Measurements from ENCODE around the gene CFAP58.

Gene CFAP58

DNA sequence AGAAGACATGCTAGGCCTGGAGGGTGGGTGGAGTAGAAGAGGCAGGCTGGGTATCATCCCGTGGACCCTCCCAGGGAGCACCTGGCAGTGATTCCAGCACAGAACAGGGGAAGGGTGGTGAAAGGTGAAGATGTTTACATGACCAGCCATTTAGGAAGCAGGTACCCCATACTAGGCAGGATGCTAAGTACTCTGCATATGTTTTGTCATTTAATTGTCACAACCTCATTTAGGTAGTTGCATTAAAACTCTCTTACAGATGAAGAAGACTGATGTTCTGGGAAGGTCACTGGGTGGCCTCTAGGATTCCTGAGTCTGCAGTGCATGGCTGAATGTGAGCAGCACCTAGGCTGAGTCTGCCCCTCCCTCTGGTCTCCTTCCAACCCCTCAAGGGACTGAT lies 30.5 kb upstream of the CFAP58 start:
- no peak for DNase-seq

DNA sequence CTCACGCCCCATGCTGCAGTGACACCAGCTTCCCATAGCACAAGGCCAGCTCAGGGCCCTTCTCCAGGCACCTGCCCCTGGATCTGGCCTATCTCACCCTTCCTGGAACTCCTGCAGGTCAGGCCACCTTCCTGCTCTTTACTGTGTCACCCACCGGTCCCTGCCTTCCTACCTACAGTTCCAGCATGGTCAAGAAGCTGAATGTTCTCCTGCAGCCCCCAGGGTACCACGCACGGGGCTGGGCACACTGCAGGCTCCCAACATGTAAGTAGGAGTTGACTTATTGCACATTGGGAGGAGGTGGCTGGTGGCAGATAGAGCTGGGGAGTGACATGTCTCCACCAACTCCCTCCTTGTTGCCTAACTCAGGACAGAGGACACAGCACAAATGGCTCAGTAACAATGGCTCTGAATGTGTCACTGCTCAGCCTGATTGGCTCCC lies 29.9 kb upstream of the CFAP58 start:
- DNase-seq: no peak

DNA sequence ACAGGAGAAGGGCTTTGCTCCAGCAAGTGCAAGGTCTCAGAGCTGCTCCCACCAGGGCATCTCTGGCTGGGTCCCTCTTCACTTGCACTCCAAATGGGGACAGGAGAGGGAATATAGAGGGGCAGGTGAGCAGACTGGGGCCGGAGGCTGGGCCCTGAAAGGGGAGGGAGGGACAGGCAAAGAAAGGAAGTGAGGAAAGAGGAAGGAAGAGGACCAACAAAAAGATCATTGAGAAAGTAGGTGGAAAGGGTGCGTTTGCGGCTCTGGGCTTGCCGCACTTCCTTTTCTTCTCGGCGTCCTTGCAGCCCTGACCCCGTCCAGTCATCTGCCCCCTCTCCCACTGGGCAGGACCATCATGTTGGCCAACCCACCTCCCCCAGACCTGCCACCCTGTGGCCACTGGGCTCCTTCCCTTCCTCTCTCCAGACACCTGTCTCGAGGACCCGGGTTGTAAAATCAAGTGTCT lies 29.4 kb upstream of the CFAP58 start:
- no peak for DNase-seq

DNA sequence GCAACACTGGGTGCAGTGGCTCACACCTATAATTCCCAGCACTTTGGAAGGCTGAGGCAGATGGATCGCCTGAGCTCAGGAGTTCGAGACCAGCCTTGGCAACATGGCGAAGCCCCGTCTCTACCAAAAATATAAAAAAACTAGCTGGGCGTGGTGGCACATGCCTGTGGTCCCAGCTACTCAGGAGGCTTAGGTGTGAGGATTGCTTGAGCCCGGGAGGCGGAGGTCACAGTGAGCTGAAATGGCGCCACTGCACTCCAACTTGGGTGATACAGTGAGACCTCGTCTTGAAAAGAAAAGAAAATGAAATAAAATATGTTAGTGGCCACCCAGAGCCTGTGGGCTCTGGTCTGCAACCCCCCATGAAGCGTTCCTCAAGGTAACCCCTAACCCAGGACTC lies 28.7 kb upstream of the CFAP58 start:
- no peak for DNase-seq

DNA sequence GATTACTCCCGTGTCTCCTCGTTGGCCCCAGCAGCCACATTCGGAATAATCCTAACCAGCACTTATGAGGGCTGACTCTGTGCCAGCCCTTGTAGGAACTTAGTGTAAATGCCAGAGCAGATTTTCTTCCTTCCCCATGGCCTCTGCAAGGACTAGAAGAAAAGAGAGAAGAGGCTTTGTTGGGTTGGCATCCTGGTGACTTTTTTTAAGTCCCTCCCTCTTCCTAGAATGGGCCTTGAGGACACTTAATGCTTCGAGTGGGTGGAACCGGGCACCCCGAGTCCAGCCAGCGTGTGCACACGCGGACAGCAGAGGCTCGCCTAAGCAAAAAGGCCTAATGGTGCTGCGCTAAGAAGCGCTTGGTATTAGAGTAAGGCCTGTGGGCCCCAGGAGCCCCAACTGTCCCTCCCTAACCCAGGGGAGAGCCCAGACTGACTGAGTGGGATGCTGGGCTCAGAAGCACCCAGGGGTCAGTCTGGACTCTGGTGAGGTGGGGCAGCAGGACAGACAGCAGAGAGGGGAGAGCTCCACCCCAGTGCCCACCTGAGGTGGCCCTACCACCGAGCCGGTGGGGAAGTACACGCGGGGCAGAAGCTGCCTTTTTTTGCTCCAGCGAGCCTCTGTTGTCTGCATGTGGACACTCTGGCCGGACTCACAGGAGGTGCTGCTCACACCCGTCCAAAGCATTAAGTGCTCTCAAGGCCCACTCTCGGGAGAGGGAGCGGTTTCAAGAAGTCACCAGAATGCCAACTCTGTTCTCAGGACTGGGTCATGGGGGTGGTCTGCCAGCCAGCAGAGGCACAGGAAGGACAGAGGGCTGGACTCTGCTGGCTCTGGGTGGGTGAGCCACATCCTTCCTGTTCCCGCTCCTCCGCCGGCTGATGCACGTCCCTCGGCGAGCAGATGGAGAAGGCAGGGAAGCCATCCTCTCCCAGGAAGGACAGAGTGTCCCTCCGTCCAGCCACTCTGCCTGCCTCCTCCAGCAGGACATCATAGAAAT lies 27.9 kb upstream of the CFAP58 start:
- no peak for DNase-seq

DNA sequence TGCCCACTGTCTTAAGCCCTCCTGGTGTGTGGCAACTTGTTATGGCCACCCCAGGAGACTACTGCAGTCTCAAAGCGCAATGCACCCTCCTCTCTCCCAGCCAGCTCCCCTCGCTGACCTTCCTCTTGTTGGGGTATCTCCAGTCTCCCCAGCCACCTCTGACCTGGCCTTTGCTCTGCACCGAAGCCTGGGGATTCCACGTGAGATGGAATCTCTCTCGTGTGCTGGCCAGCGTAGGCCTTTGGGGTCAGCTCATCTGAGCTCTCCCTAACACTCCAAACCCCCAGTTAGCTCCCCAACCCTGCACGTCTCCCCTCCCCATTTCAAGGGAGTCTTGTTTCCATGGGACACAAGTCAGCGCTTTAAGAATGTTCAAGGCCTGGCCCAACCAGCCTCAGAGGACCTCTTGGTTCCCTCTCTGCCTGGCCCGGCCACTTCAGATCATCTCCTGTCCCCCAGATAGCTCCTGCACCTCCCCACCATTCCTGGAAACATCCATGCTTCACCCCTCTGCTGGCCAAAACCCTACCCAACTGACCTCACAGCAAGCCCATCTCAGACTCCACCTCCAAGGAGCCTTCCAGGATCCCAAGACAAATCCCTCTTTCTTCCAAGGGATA lies 26.5 kb upstream of the CFAP58 start:
- DNase-seq: no peak

DNA sequence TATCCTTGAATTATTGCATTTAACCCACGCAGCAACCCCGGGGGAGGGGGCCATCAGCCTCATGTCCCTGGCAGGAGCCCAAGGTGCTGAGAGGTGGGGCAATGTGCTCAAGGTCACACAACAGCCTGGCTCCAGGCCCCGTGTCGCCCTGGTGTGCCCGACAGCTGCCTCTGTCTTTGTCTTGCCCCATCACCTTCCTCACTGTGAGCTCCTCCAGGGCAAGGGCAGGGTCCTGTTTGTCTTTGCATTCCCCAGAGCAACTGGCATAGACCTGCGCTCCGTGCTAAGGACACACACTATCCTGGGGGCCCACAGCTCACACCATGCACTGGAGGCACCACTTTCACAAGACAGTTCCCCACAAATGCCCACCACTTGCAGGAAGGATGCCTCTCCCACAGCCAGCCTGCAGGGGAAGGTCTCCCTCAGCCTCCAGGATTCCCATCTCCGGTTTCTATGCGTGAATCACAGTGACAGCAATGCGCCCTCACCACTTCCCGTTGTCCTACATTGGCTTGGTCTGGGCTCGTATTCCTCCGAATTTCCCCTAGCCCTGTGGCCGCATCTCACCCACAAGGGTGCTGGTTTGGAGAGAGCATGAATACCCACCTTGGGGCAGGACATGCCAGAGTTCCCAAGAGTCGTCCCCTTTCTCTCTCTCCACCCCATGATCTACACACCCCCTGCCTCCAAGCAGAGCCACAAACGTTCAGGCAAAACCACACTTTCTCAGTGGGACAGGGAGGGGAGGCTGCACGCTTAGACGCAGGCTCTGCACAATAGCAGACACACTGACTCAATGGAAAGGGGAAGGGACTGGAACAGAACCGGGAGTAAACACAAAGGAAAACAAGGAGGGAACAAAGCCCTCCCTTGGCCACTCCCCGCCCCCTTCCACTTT lies 25.6 kb upstream of the CFAP58 start:
- no peak for DNase-seq

DNA sequence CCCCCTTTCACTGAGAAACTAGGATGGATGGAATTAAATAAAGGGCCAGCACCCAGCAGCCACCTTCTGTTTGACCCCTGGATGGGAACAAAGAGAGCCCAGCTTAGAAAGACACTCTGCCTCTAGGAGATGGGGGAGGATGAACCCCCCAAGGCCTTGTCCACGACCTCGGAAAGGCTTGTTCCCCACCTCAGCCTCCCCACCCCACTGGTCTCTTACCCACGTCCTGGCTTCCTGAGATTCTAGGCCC lies 25.1 kb upstream of the CFAP58 start:
- DNase-seq: no peak

DNA sequence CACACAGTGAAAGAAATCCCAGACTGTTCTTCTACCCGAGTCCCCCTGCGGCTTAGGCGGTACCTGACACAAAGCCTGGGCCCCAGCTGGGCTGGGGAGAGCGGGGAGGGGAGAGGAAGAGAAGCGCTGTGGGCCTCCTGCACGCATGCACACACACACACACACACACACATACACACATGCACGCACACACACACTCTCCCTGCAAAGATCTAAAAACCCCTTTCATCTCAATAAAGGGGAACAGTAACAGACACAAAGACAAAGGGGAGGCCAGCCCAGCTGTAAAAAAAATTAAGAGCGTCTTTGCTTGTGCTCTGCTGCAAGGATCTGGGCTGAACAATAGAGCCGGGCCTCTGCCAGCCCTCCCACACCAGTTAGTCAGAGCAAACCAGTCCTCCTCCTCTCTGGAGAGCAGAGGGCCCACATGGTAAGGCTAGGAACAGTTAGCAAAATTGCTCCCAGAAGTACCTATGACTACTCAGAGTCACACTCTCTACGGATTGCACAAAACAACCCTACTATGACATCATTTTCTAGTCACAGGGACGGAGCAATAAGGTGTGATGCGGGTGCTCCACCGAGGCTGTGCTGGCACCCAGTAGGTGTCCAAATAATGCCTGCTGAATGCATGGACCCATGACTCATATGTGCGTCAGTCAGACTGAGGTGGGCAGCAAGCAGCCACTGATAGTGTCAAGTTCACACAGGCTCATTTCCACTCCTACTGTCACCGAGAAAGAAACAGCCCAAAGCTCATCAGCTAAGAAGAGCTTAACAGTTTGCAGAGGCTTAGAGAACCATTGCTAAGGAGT lies 24.5 kb upstream of the CFAP58 start:
- DNase-seq: no peak

DNA sequence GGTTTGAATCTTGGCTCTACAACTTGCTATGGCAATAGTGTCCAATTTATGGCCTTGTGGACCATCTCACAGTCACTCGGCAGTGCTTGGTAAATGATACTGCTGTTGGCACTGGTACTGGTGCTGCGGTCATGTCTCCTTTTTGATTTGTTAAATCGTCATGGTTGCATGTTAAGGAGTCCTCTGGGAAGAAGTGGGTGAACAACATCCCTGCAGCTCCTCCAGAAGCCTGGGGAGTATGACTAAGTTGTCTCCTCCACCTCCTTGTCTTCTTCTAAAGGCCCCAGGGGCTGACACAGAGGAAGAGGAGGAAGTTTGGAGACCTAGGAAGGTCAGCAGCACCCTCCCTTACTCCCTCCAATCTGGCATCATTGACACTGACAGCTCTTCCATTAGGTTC lies 23.9 kb upstream of the CFAP58 start:
- no peak for DNase-seq

DNA sequence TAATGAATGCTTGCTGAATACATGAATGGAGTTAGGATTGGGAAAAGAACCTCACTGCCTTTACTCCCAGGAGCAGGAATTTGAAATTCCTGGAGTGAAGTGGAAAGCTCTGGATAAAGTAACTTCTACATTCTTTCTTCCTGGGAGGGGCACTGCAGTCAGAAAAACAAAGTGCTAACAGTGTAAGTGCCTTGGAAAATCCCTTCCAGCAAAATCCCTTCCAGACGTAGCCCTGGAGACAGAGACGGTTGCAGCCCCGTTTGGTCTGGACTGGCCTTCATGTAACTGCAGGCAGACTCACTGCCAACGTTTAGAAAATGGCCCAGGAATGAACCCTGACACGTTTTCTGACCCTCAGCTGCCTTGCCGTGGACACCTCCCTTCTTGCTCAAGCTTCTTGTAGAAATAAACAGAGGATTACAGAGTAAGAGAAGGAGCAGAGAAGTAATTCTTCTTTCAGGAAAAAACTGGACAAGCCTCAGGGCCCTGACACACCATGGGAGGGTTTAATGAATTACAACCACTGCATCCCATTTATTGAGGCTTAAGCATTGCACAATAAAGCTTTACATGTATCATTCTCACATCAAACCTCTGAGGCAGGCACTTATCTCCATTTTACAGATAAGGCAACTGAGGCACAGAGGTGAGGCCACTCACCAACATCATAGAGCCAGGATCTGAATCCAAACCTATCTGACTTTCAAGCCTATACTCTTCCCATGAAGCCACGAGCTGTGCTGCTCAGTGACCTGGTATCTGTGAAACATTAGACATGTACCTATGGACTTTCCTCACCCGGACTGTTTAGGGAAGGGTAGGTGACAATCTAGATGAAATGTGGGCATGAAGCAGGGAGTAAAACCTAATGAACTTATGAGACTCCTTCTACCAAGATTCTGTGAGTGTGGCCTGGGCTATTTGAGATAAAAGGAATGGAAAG lies 23.2 kb upstream of the CFAP58 start:
- DNase-seq: no peak

DNA sequence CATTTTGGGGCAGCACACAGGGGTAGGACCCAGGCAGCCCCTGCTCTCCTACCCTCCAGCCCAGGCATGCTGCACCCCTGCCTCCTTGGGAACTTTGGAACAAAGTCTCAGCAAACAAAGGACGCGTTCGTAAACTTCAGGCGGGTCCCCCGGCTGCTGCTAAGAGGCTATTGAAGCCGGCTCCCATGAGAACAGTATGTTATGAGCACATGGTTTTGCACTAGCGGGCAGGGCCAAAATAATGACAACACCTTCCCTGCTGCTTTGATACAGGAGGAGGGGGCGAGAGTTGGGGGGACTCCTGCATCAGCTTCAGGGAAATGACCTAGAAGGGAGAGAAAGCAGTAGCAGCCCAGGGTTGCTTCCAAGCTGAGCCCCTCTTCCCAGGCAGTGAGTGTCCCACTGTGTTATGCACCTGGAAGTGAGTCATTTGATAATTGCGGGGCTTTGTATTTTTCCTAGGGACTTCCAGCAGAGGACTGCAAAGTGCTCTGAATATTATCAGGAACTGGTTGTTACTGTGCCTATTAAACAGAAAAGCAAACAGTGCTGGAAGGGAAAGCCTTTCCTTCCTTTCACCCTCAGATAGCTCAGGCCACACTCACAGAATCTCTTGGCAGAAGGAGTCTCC lies 22.3 kb upstream of the CFAP58 start:
- DNase-seq: no peak

DNA sequence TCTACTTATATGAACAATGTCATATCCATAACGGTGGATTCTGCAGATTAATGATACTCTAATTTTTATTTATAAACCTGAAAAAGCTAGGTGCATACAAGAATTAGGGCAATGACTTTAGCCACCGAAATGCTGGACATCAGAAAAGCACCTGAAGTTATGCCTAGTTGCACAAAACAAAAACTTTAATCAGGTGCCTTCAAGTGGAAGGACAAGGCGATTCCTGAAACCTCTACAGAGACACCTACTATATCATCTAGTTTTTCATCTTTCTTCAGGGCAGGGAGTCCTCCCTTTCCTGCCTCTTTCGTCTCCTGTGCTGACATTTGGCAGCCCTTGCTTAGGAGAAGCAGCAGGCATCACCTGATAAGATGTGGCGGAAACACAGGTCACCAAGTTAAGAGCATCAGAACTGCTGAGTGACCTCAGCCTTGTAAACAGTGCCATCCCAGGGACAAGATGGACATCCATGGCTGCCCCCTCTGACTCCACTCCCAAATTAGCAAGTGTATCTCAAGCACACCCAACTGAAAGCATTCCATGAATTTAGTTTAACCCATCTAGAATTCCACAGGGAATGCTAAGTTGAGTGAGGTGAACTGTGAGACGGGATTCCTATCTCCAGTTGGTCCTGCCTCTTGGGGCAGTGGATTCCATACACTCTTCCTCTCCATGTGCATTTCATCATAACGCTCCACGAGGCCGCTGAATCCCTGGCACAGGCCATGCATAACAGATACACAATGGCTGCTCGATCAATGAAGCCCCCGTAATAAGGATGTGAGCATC lies 21.2 kb upstream of the CFAP58 start:
- no peak for DNase-seq

DNA sequence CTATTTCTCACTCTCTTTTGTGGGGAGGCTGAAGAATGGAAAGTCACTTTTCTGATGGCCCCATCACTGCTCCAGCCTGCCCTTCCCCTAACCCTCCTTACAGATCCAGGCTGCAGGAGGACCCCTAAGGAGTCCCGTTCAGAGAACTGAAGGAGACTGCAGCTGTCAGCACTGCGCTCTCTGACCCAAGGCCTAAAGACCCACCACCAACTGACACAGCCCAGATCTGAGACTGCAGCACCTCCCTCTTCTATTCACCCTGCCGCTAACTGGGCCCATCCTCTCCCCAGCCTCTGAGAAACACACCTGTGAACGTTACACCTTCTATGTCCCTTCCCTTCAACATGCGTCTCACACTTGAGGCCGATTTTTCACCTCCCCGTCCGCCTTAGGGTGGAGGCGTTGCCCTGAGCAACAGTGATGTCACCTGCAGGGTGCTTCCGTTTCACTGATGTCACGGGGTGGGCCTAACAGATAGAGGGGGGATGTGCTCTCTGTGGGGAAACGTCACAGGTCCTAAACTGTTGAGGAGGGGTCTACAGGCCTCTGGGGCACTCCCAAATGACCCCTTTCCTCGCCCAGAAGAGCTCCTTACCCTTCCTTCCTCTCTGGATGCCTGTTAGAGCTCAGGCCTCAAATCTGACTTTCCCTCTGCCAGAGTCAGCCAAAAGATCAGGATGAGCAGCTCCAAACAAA lies 20.5 kb upstream of the CFAP58 start:
- no peak for DNase-seq

DNA sequence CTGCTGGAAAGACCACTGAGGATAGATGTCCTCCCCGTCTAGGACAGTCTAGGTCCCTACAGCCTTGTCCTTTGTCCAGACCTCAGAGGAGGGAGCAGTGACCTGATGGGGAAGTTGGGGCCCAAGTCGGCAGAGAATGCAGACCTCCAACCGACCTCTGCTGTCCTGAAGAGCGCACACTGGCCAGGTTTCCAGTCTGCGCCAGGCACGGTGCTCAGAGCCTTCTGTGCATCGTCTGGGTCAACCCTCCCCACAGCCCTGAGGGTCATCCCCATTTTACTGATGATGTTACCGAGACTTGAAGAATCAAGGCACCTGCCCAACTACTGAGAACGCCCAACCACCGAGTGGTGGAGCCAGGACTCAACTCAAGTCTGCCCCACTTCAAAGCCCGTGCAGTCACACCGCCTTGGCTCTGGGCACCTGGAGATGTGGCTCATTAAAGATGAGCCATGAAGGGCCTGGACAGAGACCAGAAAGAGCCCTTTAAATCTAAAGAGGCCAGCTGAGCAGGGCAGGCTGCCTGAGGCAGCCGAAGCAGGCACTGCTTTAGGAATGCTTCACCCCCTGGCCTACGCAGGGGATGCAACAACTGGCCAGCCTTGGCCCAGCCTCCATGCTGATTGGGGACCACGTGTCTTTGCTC lies 19.8 kb upstream of the CFAP58 start:
- DNase-seq: no peak

DNA sequence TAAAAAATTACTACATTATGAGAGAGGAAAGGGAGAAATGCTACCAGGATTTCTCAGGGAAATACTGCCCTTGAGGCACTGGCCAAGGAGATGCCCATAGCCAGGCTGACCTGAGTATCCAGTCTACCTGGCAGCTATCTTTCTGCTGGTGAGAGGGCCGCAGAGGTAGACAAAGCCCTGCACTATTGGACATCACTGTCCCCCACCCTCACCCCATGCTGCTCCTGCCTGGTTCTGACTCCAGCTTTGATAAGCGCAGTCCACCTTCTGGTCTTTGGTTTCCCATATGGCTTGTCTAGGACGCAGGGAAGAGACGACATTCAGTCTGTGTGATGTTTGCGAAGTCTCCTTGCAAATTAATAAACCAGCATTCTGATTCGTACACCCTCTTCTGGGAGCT lies 19.1 kb upstream of the CFAP58 start:
- no peak for DNase-seq

DNA sequence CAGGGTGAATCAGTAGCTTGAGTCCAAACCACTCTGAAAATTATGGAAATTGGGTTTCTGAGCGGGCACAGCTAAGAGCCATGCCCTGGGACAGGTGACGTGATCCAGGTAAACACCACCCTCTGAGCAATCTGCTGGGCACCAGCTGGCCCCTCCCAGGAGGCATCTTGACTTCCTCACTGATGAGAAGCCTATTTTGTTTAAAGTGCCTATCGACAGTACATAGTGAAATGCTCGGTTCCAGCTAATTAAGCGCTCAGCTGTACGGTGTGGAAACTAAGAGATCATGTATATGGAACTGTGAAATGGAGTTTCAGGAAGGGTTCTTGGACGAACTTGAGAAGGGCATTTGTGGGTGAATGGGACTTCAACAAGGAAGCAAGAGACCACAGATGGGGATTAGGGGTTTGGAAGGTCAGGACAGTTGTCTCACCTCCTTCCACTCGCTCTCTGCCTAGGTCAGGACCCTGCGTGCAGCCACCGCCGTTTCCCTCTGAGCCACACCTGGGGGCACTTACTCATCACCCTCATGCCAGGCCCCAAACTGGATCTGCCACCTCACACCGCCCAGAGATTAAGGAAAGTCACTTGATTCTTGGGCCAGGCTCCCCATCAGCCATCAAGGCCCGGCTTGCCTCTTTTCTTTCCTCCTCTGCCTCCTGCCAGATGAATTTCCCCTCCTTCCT lies 18.5 kb upstream of the CFAP58 start:
- no peak for DNase-seq

DNA sequence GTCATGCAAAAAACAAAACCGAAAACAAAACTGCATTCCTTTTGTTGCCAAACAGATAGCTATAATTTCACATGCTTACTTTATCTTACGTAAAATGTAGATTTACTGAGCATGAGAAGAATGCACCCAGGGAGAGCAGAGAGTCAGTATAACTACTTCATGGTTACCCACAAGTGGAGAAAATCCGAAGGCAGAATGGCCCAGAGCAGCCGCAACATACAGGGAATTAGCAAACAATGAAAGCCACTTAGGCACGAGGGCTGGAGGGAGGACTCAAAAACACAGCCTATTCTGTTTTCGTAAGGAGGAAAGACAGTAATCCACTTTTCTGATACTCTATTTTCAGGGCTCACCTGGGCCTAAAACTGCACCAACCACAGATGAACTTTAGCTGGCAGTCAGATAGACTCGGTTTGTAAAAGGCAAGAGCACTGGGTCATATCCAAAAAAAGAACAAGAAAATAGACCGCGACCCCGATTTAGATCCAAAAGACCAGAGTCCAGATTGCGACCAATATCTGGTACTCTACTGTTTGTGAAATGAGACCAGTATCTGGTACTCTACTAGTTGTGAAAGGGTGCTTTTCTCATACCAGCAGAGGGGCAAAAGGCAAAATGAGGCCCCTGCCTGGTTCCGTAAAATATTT lies 16.7 kb upstream of the CFAP58 start:
- no peak for DNase-seq
